Measurements from ENCODE around the gene VEZF1.

VEZF1 gene

GRCh38 chr17:57949649-57950048 lies 38.4 kb downstream of the VEZF1 start:
- no peak for DNase-seq (ENCODE audit: low read depth in 2 of 2)

- no peak for DNase-seq (ENCODE audit: low read depth in 2 of 2)
These were observed 39.3 kb downstream of the VEZF1 start for GRCh38 chr17:57948555-57949420.

DNA sequence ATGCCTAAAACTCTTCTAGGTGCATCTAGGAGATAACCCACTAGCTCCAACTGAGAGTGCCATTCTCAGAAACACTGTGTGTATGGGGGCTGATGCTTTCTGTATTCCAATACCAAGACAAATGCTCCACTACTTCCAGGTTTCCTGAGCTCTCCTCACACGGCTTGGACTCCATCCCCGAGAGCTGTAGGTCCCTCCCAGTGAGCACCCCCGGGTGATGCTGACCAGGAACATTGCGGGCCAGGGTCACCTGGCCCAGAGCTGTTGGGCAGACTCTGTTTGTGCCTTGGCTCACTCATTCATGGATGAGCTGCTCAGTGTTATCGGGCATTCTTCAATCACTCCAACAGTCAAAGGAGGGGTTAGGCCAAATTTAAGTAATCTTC lies 39.9 kb downstream of the VEZF1 start:
- DNase-seq (ENCODE audit: low read depth in 2 of 2): no peak

- no peak for DNase-seq (ENCODE audit: low read depth in 2 of 2)
These were observed 40.7 kb downstream of the VEZF1 start for GRCh38 chr17:57947369-57947768.

DNA sequence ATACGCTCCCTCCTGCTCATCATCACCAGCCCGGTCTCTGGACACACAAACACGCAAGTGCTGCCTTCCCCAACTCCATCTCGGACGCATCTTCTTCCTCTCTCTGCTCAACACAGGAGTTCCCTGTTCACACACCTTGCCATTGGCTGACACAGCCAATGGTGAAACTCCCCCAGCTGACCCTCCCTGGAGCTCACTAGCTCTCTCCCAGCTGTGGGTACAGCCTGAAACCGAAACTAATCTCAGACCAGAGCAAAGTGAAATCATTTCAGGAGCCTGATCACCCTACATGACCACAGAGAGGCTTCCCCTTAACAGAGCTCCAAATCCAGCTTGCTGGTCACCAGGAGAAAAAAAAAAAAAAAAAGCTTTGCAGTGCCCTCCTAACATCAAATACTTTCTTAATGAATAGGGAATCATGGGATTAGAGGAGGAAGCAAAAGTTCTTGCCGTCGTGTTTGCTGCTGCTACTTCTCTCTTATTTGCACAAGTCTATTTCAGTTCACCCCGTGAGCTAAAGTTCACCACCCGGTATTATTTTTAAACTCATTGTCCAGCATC lies 41.2 kb downstream of the VEZF1 start:
- DNase-seq (ENCODE audit: low read depth in 2 of 2): no peak

DNA sequence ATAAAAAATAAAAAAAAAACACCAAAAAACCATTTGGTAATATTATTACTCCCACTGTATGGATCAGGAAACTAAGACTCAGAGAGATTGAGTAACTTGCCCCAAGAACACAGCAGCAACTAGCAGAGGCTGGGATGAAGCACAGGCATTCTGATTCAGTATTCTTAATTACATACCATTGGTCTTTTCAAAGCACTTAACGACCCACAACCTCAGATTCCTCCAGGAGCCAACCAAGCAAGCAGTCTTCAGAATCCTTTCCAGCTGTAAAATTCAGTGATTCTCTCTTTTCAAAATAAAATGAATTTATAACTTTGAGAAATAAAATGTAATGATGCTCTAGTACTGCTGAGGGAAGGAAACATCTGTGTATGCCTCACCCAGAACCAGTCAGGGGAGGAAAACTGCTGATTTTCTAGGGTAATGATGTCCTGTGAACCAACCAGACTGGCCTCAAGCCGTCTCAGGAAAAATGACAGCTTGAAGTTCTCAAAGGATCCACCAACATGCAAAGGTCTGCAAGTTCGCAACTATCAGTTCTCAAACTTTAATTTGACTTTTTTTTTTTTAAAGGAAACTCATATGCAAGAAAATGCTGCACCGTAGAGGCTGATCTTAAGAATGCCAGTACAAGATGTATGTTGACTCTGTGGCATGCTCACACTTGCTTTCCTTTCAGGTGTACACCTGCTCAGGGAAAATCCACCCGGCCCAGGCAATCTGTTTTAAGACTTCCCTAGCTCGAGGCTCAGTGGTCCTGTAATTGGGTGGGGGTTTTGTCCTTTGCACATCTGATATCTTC lies 41.9 kb downstream of the VEZF1 start:
- no peak for DNase-seq (ENCODE audit: low read depth in 2 of 2)

DNA sequence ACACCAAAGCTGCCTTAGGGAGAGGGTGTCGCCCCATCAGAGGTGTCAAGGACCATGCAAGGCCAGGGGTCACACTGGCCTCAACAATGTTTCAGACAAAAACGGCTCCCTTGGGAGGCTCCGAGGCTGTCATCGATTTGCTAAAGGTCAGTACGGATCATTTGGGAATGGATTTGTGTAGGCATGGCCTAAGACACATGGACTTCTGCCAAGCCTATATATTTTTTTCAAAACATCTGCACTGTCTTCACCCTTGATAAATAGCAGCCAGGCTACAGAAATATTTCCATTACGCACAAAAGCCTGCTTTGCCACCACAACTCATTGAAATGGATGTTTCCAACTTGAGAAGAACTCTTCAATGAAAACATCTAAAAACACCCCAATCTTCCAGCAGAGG lies 43.1 kb downstream of the VEZF1 start:
- no peak for DNase-seq (ENCODE audit: low read depth in 2 of 2)

- no peak for DNase-seq (ENCODE audit: low read depth in 2 of 2)
These were observed 44.4 kb downstream of the VEZF1 start for GRCh38 chr17:57943645-57944044.

- no peak for DNase-seq (ENCODE audit: low read depth in 2 of 2)
These were observed 44.9 kb downstream of the VEZF1 start for GRCh38 chr17:57943140-57943539.

DNA sequence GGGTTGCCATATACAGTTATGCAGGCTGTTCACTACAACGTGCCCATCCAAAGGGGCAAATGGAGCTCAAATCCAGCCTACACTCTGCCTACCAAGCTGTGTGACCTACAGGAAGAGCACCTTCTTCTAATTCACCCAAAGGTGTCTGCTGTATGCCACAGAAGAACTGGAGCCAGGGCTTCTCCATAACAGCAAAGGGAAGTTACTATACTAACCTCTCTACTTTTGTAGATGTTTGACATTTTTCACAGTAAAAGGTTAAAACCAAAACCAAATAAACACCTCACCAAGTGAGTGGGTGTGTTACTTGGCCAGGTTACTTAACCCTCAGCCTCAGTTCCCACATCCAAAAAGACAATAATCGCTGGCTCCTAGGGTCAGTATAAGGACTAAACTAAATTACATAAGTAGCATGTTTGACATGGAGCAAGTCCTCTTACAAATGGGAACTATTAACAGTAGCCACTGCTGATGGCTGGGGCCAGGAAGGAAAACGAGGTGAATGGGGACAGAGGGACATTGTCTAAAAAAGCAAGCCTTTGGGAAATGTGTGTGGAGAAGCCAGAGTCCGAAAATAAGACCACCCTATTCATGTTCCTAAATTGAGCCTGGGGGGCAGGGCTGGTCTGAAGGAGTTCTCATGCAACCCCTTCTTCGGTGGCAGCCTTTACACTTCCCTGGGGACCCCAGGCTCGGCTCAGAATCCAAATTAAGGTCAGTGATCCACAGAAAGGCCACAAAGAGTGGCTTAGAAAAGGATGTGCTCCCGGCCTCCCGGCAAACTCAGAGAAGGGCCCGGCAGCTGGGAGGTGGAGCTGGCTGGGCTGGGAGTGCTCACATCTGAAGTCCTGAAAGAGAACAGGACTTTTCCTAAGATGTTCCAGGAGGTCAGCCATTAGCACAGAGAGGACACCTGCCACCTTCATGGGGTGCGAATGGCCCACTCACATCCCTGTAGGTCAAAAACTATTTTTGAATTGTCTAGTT lies 46.4 kb downstream of the VEZF1 start:
- no peak for DNase-seq (ENCODE audit: low read depth in 2 of 2)

GRCh38 chr17:57940653-57941329 lies 47.3 kb downstream of the VEZF1 start:
- peak in 1 of 2 donors; percentile 4 for DNase-seq (ENCODE audit: low read depth in 2 of 2)

DNA sequence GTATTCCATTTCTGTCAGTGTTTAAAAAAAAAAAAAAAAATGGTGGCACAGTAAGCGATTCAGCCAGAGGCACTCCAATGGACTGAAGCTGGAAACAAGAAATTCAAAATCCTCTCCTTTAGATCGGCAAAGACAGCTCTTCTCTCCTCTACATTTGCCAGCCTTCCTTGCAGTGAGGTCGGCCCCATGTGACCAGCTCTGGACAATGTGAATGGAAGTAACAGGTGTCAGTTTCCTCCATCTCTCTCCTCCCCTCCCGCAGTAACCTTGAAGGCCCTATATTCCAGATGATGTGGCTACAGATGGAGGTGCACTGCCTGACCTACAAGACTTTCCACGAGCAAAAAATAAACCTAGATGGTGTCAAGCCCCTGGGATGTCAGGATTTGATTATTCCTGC lies 47.8 kb downstream of the VEZF1 start:
- DNase-seq (ENCODE audit: low read depth in 2 of 2): no peak

DNA sequence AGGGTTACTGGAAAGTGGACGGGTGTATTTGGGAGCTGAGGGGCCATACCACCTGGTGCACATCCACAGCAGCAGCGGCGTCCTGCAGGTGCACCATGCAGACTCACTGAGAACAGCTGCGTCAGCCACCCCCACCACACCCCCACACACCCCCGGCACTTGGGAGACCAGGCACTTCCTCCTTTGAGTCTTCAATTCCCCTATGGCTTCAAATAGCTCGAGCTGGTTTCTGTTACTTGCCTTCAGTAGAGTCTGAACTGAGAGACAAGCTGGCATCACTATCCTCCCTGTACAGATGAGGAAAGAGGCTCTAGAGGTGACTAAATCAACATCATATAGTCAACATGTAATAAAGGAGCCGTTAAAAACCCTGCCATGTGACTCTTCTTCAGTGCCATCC lies 48.3 kb downstream of the VEZF1 start:
- peak in 1 of 2 donors; percentile 14 for DNase-seq (ENCODE audit: low read depth in 2 of 2)

DNA sequence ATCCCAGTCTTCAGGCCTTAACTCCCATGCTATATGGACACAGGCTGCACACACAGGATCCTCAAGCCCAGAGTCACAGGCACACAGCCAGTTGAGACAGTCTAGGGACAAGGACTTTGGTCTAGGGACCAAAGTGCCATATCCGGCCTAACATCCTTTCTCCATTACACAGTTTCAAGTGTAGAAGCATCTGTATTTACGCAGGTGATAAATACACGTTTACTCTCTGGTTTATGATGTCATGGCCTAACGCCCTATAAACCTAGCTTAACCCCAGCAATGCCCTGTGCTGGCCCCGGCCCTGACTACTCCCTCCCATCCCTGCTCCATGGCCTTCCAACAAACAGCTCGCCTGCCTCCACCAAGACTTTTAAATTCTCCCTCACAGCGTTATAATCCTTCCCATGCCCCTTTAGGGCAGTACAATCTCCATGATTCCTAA lies 50.0 kb downstream of the VEZF1 start:
- no peak for DNase-seq (ENCODE audit: low read depth in 2 of 2)

DNA sequence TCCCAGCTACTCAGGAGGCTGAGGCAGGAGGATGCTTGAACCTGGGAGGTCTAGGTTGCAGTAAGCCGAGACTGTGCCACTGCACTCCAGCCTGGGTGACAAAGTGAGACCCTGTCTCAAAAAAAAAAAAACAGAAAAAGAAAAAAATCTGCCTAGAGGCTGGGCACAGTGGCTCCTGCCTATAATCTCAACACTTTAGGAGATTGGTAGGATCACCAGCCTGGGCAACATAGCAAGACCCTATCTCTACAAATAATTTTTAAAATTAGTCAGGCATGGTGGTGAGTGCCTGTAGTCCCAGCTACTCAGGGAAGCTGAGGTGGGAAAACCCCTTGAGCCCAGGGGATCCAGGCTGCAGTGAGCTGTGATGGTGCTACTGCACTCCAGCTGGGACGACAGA lies 50.6 kb downstream of the VEZF1 start:
- DNase-seq (ENCODE audit: low read depth in 2 of 2): no peak

DNA sequence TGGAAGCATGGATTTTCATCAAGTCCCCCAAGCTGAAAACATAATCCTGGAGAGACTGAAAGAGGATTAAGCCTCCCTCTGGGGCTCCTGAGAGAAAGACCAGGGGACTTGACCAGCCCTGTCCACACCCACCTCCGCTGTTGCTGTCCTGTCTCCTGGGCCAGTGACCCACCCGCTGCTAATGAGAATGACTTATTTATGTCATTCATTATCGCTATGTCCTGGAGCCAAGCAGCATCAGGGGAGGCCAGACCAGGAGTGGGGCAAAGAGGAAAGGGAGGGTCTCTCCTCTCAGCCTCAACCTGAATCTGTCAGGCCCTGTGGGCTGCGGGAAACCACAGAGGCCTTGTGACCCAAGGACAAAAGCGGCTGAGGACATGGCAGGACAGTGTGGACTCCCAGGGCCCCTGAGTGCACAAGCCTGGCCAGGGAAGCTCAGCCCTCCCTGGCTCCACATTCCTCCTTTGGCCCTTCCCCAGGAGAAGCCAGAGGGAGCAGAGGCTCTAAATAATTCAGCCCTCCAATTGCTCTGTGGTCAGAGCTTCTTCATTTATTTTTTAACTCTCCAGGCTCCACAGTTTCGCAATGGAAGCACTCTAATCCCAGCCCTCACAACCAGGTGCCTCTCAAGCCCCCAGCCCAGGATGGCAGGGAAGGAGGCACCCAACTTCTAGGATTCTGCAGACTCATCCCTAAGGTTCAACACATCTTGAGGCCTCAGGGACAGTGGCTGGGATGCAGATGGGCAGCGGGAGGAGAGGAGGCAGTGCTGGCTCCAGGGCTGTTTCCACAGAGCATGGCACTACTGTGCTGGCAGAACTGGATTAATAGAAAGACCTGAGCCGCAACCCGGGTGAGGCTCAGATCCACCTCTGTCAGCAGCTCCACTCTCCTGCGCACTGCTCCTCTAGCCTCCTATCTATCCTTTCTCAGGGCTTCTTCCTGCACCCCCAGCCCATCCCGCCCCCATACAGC lies 51.9 kb downstream of the VEZF1 start:
- no peak for DNase-seq (ENCODE audit: low read depth in 2 of 2)

DNA sequence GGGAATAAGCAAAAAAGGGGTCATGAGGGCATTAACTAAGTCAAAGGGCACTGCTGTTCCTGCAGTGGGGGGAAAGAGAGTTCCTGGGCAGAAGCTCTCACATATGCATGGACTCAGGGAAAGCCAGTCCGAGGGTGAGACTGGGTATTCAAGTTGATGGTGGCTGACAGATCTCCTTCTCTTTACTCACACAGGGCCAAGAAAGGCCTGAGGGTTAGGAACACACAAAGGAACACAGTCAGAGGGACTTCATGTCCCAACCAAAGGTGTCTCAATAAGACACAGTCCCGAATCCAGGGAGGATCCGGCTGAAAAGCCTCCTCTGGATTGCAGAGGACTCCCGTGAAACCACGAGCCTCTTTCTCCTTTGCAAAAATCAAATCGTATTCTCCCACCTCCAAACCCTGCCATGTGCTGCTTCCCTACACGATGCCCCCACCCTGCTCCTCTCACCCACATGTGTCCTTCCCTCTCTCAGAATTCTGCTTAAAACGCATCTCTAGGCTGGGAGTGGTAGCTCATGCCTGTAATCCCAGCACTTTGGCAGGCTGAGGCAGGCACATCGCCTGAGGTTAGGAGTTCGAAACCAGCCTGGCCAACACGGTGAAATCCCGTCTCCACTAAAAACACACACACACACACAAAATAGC lies 56.4 kb downstream of the VEZF1 start:
- no peak for DNase-seq (ENCODE audit: low read depth in 2 of 2)

- no peak for DNase-seq (ENCODE audit: low read depth in 2 of 2)
These were observed 57.8 kb downstream of the VEZF1 start for GRCh38 chr17:57930239-57930638.

DNA sequence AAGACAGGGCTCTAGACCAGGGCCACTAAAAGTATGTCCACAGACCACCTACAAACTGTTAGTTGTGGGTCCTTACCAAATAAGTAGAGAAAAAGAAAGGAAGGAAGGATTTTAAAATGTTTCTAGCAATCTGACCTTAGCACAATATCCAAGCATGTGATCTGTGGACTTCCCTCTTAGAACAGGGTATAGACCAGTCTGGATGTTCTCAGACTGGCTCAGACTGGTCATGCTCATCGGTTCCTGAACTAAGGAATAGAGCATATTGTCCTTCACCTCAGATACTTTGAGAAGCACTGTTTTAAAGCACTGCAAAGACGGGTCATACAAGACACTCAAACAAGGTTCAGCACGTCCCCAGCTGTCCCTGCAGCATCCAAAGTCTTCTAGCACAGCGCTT lies 58.7 kb downstream of the VEZF1 start:
- no peak for DNase-seq (ENCODE audit: low read depth in 2 of 2)

Measured in stimulated activated CD8-positive, alpha-beta memory T cell treated with anti-CD3 and anti-CD28 coated beads, Interleukin-15, amount 100 ng/mL, for 4 hours (primary cell).